Activated CD8-positive, alpha-beta memory T cell treated with anti-CD3 and anti-CD28 coated beads, Interleukin-2, amount 10 ng/mL, durations not matched to agents 7 days and 5 days (primary cell): Measurements from ENCODE around the gene GCK. TPM values are rescaled to one million over a fixed set of nuclear protein-coding genes. Genes with fewer than 3 reads are reported as not detected.
"Not testable (repeated sequence)": the region's sequence is repeated elsewhere in the genome, so short reads cannot be mapped to it uniquely, and the experiment has no call there.

ENCODE experiments used
- ATAC-seq: fragments of 150-1000 bp; cut with Tn5 transposase; one replicate; pipeline ENCODE4 v1.10.0; 2021; ENCODE audit warnings: moderate library complexity
- CTCF ChIA-PET: fragments of 350-600 bp; sonication (Branson Sonifier 250); formaldehyde crosslinking; loops from one replicate; lab custom pipeline; 2021; ENCODE audit warnings: antibody characterized with exemption; lab: Charles Lee
- DNase-seq: peaks from one replicate; pipeline ENCODE4 v3.0.0-alpha.2; 2020
- H3K27ac Mint-ChIP-seq: one replicate; pipeline ENCODE4 v1.8.0; 2021; ENCODE audit warnings: mild to moderate bottlenecking, mixed read lengths
- H3K27me3 Mint-ChIP-seq: one replicate; pipeline ENCODE4 v1.8.0; 2021; ENCODE audit warnings: mixed read lengths
- H3K36me3 Mint-ChIP-seq: one replicate; pipeline ENCODE4 v1.8.0; 2021; ENCODE audit warnings: mild to moderate bottlenecking, mixed read lengths
- H3K4me1 Mint-ChIP-seq: one replicate; pipeline ENCODE4 v1.8.0; 2021; ENCODE audit warnings: mixed read lengths
- H3K4me3 Mint-ChIP-seq: one replicate; pipeline ENCODE4 v1.8.0; 2021; ENCODE audit warnings: mild to moderate bottlenecking, moderate library complexity, mixed read lengths
- H3K9me3 Mint-ChIP-seq: one replicate; pipeline ENCODE4 v1.8.0; 2022; ENCODE audit warnings: low read depth, mixed read lengths
- total RNA-seq, 2 experiments: library from RNA; stranded (reverse); gene quantifications; one replicate each; pipeline ENCODE4 v1.2.3, GENCODE V29; 2021

GCK gene
- total RNA-seq, 2 experiments from 2014 or later: 0.23 TPM; not detected in 1

- H3K4me3 Mint-ChIP-seq: no peak overlapping the region
- ATAC-seq: no peak
- no peak overlapping the region for H3K27ac Mint-ChIP-seq
- DNase-seq: no peak
- H3K27me3 Mint-ChIP-seq: no peaks in the 10 kb centered on the region
- H3K36me3 Mint-ChIP-seq: peaks cover 34% of the 10 kb centered on the region
- peaks cover 15% of the 10 kb centered on the region for H3K4me1 Mint-ChIP-seq
- H3K9me3 Mint-ChIP-seq: no peaks in the 10 kb centered on the region
- CTCF ChIA-PET: interaction anchor here (2.3 kb wide), 1 partner anchor 11 kb away, joined by 7 read pairs; no protein-coding TSS in a partner anchor
Measured at GRCh38 chr7:44208085-44208484, 18.8 kb upstream of the GCK start.

DNA sequence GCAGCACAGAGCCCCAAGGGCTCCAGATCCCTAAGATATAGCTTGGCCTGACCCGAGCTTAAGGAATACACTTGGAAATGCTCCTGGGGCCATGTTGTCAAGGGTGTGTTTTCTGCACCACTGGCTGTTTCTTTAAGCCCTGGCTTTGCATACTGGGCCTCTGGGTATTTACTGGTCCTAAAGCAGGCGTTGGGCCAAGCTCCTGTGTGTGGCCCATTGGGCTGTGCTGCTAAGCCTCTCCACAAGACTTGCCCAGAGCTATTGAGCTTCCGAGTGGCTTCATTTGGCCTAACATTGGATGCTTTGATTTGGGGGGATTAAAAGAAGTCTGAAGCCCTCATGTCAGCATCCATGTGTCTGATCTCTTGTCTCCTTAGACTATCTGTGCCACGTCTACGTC is 16.8 kb upstream of the GCK start:
- Mint-ChIP-seq H3K4me3 (no peak overlapping the region), H3K27ac (no peak overlapping the region), H3K36me3 (peaks cover 30% of the 10 kb centered on the region), H3K9me3 (no peaks in the 10 kb centered on the region), H3K27me3 (no peaks in the 10 kb centered on the region), H3K4me1 (peaks cover 20% of the 10 kb centered on the region)
- CTCF ChIA-PET: no interaction called here
- no peak for DNase-seq
- no peak for ATAC-seq

DNA sequence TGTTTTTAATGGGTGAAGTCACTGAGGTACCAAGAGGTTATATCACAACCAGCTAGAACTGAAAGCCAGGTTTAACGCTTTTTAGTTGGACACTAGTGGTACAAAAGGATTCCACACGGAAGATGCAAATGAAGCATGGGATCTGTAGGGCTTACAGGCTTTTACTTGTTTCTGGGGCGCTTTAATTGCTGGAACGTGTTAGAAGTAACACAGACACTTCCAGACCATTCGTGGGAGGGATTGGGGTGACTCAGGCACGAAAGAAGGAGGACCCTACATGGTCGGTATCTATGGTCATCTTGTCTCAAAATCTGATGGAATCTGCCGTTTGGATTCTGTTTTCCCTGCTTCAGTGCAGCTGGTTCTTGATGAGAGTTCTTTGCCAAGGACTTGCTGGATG is 12.6 kb upstream of the GCK start:
- CTCF ChIA-PET: interaction anchor here (1.0 to 2.3 kb wide), 5 partner anchors 12 to 268 kb away, joined by 3 to 14 read pairs (median 5); no protein-coding TSS in a partner anchor
- DNase-seq (no peak), ATAC-seq (no peak)
- peak overlapping the region; percentile 71 for H3K27ac Mint-ChIP-seq
- H3K4me3 Mint-ChIP-seq: peak overlapping the region; percentile 81
- no peaks in the 10 kb centered on the region for H3K9me3 Mint-ChIP-seq
- peaks cover 14% of the 10 kb centered on the region for H3K36me3 Mint-ChIP-seq
- peaks cover 23% of the 10 kb centered on the region for H3K4me1 Mint-ChIP-seq
- peaks cover 7% of the 10 kb centered on the region for H3K27me3 Mint-ChIP-seq

- CTCF ChIA-PET: interaction anchor here (0.7 to 2.3 kb wide), 11 partner anchors 9 to 372 kb away, joined by 3 to 14 read pairs (median 4); no protein-coding TSS in a partner anchor
- Mint-ChIP-seq H3K36me3 (peaks cover 9% of the 10 kb centered on the region), H3K27ac (peak within 1 kb of the TSS; percentile 71), H3K4me3 (peak within 1 kb of the TSS; percentile 81), H3K9me3 (no peaks in the 10 kb centered on the region), H3K4me1 (peaks cover 30% of the 10 kb centered on the region), H3K27me3 (peaks cover 7% of the 10 kb centered on the region)
- DNase-seq (peak; percentile 98), ATAC-seq (peak; percentile 100)
Measured at GRCh38 chr7:44200699-44201461, 11.6 kb upstream of the GCK start, which contains the start of gene YKT6. Gene YKT6 (plus strand): TSS chr7:44200978. CDS start chr7:44201136, 158 bp downstream.

DNA sequence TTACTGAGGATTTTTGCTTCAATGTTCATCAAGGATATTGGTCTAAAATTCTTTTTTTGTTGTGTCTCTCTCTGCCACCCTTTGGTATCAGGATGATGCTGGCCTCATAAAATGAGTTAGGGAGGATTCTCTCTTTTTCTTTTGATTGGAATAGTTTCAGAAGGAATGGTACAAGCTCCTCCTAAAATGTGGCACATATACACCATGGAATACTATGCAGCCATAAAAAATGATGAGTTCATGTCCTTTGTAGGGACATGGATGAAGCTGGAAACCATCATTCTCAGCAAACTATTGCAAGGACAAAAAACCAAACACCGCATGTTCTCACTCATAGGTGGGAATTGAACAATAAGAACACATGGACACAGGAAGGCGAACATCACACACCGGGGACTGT is 10.9 kb upstream of the GCK start:
- not testable (repeated sequence) for ATAC-seq, H3K36me3 Mint-ChIP-seq, H3K9me3 Mint-ChIP-seq, H3K27me3 Mint-ChIP-seq, DNase-seq
- H3K4me1 Mint-ChIP-seq: peaks cover 33% of the 10 kb centered on the region
- peak overlapping the region; percentile 28 for H3K27ac Mint-ChIP-seq
- H3K4me3 Mint-ChIP-seq: peak overlapping the region; percentile 50
- CTCF ChIA-PET: interaction anchor here (1.0 to 2.3 kb wide), 5 partner anchors 13 to 372 kb away, joined by 3 to 14 read pairs (median 3); no protein-coding TSS in a partner anchor

- no peak for ATAC-seq
- no peaks in the 10 kb centered on the region for H3K36me3 Mint-ChIP-seq
- no peak overlapping the region for H3K27ac Mint-ChIP-seq
- CTCF ChIA-PET: interaction anchor here (1.0 to 2.2 kb wide), 5 partner anchors 12 to 264 kb away, joined by 3 to 7 read pairs (median 4); no protein-coding TSS in a partner anchor
- H3K4me1 Mint-ChIP-seq: peaks cover 24% of the 10 kb centered on the region
- H3K4me3 Mint-ChIP-seq: no peak overlapping the region
- no peaks in the 10 kb centered on the region for H3K9me3 Mint-ChIP-seq
- no peak for DNase-seq
- H3K27me3 Mint-ChIP-seq: peaks cover 7% of the 10 kb centered on the region
Measured at GRCh38 chr7:44197474-44197873, 8.2 kb upstream of the GCK start.

DNA sequence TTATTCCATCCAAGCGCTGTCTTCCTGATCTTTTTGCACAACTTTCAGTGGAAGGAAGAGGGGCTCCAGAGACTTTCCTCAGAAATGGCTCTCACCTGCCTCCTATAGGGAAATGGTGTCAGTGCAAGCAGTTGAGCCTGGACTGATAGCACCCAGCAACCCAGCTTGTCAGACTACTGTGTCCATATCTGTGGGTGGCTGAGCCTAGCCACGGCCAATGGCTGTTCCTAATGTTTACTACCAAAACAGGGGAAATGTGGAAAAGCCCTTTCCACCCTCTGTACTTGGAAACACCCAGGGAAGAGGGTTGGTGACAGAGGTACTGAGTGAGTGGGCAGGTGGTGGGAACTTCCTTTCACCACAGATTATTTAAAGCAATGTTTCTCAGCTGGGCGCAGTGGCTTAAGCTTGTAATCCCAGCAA is 7.2 kb upstream of the GCK start:
- Mint-ChIP-seq H3K27me3 (peaks cover 7% of the 10 kb centered on the region), H3K4me1 (peaks cover 14% of the 10 kb centered on the region), H3K27ac (no peak overlapping the region), H3K36me3 (no peaks in the 10 kb centered on the region), H3K4me3 (no peak overlapping the region), H3K9me3 (no peaks in the 10 kb centered on the region)
- DNase-seq: peak; percentile 64
- no peak for ATAC-seq
- CTCF ChIA-PET: interaction anchor here (0.8 to 2.2 kb wide), 12 partner anchors 9 to 265 kb away, joined by 3 to 7 read pairs (median 3); no protein-coding TSS in a partner anchor

- peaks cover 10% of the 10 kb centered on the region for H3K27me3 Mint-ChIP-seq
- no peak for ATAC-seq
- no peak overlapping the region for H3K4me3 Mint-ChIP-seq
- no peaks in the 10 kb centered on the region for H3K9me3 Mint-ChIP-seq
- no peaks in the 10 kb centered on the region for H3K36me3 Mint-ChIP-seq
- H3K4me1 Mint-ChIP-seq: peaks cover 13% of the 10 kb centered on the region
- H3K27ac Mint-ChIP-seq: no peak overlapping the region
- no peak for DNase-seq
- CTCF ChIA-PET: interaction anchor here (0.7 to 2.2 kb wide), 10 partner anchors 13 to 176 kb away, joined by 3 to 7 read pairs (median 4); no protein-coding TSS in a partner anchor
Measured at GRCh38 chr7:44195889-44196288, 6.7 kb upstream of the GCK start.

DNA sequence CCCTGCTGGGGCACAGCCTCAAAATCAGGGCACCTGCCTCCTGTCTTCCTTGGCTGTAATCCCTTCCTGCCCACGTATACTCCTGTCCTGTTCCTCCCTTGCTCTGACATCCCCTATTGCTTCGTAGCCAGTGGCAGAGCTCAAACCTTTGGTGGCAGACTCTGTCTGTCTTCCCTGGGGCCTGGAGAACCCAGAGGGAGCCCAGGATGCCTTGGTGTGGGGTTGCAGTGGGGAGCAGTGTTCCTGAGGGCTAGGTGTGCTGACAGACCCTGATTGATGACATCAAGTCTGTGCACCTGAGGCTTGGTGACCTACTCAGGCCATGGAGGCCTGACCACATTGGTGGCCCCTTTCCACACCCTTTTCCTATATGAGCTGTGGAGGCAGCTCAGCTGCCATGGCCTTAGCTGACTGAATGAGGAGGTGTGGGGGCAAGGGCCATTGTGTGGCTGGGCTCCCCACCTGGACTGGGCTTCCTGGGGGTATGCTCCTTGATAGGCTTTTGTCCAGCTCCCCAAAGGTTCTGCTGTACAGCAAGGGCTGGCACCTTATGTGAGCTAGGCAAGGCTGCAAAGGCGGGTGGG is 5.4 kb upstream of the GCK start:
- Mint-ChIP-seq H3K27ac (no peak overlapping the region), H3K36me3 (no peaks in the 10 kb centered on the region), H3K9me3 (no peaks in the 10 kb centered on the region), H3K27me3 (peaks cover 10% of the 10 kb centered on the region), H3K4me1 (peaks cover 10% of the 10 kb centered on the region), H3K4me3 (no peak overlapping the region)
- DNase-seq (no peak), ATAC-seq (no peak)
- CTCF ChIA-PET: interaction anchor here (1.2 to 1.4 kb wide), 2 partner anchors 46 to 175 kb away, joined by 3 read pairs; no protein-coding TSS in a partner anchor

DNA sequence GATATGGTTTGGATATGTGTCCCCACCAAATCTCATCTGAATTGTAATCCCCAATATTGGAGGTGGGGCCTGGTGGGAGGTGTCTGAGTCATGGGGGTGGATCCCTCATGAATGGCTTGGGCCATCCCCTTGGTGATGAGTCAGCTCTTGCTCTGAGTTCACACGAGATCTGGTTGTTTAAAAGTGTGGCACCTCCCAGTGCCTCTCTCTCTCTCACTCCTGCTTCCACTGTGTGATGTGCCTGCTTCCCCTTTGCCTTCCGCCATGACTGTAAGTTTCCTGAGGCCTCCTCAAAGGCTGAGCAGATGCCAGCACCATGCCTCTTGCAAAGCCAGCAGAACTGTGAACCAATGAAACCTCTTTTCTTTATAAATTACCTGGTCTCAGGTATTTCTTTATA is 4.8 kb upstream of the GCK start:
- Mint-ChIP-seq H3K27ac (no peak overlapping the region), H3K36me3 (no peaks in the 10 kb centered on the region), H3K9me3 (no peaks in the 10 kb centered on the region), H3K4me1 (peaks cover 10% of the 10 kb centered on the region), H3K27me3 (peaks cover 10% of the 10 kb centered on the region), H3K4me3 (no peak overlapping the region)
- DNase-seq: no peak
- CTCF ChIA-PET: no interaction called here
- no peak for ATAC-seq

GRCh38 chr7:44193011-44193802 is 4.0 kb upstream of the GCK start:
- no peaks in the 10 kb centered on the region for H3K36me3 Mint-ChIP-seq
- CTCF ChIA-PET: no interaction called here
- DNase-seq: no peak
- H3K27ac Mint-ChIP-seq: no peak overlapping the region
- no peaks in the 10 kb centered on the region for H3K9me3 Mint-ChIP-seq
- peaks cover 10% of the 10 kb centered on the region for H3K27me3 Mint-ChIP-seq
- no peak overlapping the region for H3K4me3 Mint-ChIP-seq
- H3K4me1 Mint-ChIP-seq: peaks cover 10% of the 10 kb centered on the region
- ATAC-seq: no peak

GRCh38 chr7:44191171-44191570 is 1.9 kb upstream of the GCK start:
- Mint-ChIP-seq H3K27ac (no peak overlapping the region), H3K4me1 (peaks cover 5% of the 10 kb centered on the region), H3K9me3 (no peaks in the 10 kb centered on the region), H3K4me3 (no peak overlapping the region), H3K27me3 (peaks cover 3% of the 10 kb centered on the region), H3K36me3 (no peaks in the 10 kb centered on the region)
- ATAC-seq (no peak), DNase-seq (no peak)
- CTCF ChIA-PET: no interaction called here
